Vagina (tissue), 2 donors: ENCODE data around the gene SYNRG. TPM values are rescaled to one million over a fixed set of nuclear protein-coding genes. Genes with fewer than 3 reads are reported as not detected.

Source experiments
- DNase-seq, 2 donors: peaks; one replicate each; pipeline ENCODE4 v3.0.0-alpha.2; 2017; ENCODE audit errors: extremely low spot score in 2 of 2
- H3K27ac ChIP-seq: fragments of 200-600 bp; sonication (generic); one replicate; pipeline ENCODE4 v1.5.1; 2019
- H3K27me3 ChIP-seq: fragments of 200-600 bp; sonication (generic); one replicate; pipeline ENCODE4 v1.5.1; 2019
- H3K36me3 ChIP-seq, 2 donors: fragments of 200-600 bp; sonication (generic); one replicate each; pipeline ENCODE4 v1.5.1; 2017 to 2019
- H3K4me1 ChIP-seq: fragments of 200-600 bp; sonication (generic); one replicate; pipeline ENCODE4 v1.5.1; 2019
- H3K4me3 ChIP-seq, 2 donors: fragments of 200-600 bp; sonication (generic); 1 replicate in 1 of 2; 2 replicates in 1 of 2; pipeline ENCODE4 v1.5.1; 2016 to 2019
- H3K9me3 ChIP-seq: fragments of 200-600 bp; sonication (generic); one replicate; pipeline ENCODE4 v1.5.1; 2019
- POLR2A ChIP-seq, 2 donors: fragments of 450-650 bp; IDR thresholded peaks; one replicate each; pipeline ENCODE4 v1.6.1; 2017; ENCODE audit warnings: antibody characterized with exemption in 2 of 2, mild to moderate bottlenecking in 2 of 2, moderate library complexity in 2 of 2
- POLR2AphosphoS5 ChIP-seq, 2 donors: sonication (generic); formaldehyde crosslinking; IDR thresholded peaks; one replicate each; pipeline ENCODE4 v1.9.0; 2017; ENCODE audit warnings: antibody characterized with exemption in 2 of 2, mild to moderate bottlenecking in 2 of 2, low read depth in 1 of 2; ENCODE audit not compliant: insufficient read depth in 1 of 2
- intact Hi-C: fragments of 100-400 bp; cut with DNase I; formaldehyde crosslinking; loops from one replicate; pipeline ENCODE4 v1.15.1; 2023
- total RNA-seq: library from RNA; depleted of rRNA; stranded (reverse); fragments of >200 nt; gene quantifications from one replicate; pipeline ENCODE4 v1.2.3, GENCODE V29; 2016
- TF ChIP-seq, protein P1 (sequence below), 3 experiments: fragments of 450-650 bp in 2 of 3; fragments of 200-600 bp in 1 of 3; sonication (generic) in 1 of 3; IDR thresholded peaks; one replicate each; pipeline ENCODE4 v1.5.1; 2017 to 2019; ENCODE audit warnings: antibody characterized with exemption in 3 of 3, mild to moderate bottlenecking in 2 of 3, moderate library complexity in 2 of 3

Gene SYNRG
- total RNA-seq, 1 donor from 2014 or later = 42.2 TPM

DNA sequence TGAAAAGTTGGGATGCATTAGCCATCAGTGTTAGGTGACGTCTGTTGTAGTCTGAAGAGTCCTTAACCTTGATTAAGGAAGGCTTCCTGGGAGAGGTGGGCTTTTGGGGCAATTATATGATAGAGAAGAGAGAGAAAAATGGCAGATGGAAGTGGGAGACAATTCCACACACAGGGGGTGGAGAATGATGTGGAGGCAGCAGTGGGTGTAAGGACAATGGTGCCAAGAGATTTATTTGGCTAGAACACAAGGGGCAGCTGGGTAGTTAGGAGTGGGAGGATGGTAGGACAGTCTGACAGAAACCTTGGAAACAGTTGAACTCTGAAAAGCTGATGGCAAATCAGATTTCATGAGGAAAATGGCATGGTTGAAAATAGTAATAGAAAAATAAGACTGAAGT, 130.2 kb downstream of the SYNRG start:
- intact Hi-C loops = no loop called here
- H3K36me3 ChIP-seq = peaks cover 0 to 34% of the 10 kb centered on the region in 2 donors
- TF ChIP-seq POLR2A (IDR thresholded peaks at IDR 0.05) (no peak), POLR2AphosphoS5 (IDR thresholded peaks at IDR 0.05; ENCODE audit: insufficient read depth in 1 of 2, low read depth in 1 of 2) (no peak)
- TF ChIP-seq, protein P1, sequence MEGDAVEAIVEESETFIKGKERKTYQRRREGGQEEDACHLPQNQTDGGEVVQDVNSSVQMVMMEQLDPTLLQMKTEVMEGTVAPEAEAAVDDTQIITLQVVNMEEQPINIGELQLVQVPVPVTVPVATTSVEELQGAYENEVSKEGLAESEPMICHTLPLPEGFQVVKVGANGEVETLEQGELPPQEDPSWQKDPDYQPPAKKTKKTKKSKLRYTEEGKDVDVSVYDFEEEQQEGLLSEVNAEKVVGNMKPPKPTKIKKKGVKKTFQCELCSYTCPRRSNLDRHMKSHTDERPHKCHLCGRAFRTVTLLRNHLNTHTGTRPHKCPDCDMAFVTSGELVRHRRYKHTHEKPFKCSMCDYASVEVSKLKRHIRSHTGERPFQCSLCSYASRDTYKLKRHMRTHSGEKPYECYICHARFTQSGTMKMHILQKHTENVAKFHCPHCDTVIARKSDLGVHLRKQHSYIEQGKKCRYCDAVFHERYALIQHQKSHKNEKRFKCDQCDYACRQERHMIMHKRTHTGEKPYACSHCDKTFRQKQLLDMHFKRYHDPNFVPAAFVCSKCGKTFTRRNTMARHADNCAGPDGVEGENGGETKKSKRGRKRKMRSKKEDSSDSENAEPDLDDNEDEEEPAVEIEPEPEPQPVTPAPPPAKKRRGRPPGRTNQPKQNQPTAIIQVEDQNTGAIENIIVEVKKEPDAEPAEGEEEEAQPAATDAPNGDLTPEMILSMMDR (IDR thresholded peaks at IDR 0.05) = no peak

DNA sequence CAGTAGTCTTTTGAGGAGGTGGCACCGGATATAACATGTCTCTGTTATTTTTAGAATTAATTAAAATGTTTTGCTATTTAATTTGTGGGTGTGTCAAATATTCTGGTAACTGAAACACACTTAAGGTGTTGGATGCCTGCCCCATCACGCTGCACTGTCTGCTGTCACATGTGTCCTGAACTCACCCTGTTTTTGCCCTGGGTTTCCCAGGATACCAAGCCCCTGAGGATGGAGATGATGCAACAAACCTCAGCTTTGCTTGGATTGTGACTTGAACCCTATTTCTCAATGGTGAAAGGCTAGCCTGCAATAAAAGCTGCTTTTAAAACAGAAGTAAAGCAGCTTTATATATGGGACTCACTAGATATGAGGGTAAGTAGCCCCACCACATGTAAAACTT, 131.0 kb downstream of the SYNRG start:
- no peak overlapping the region for H3K4me3 ChIP-seq

More for the DNA sequence above, 130.2 kb downstream of the SYNRG start:
- Histone ChIP-seq H3K4me3 (no peak overlapping the region), H3K27me3 (no peaks in the 10 kb centered on the region), H3K27ac (peak overlapping the region; percentile 66), H3K4me1 (peaks cover 56% of the 10 kb centered on the region), H3K9me3 (no peaks in the 10 kb centered on the region)
- DNase-seq = no peak

DNA sequence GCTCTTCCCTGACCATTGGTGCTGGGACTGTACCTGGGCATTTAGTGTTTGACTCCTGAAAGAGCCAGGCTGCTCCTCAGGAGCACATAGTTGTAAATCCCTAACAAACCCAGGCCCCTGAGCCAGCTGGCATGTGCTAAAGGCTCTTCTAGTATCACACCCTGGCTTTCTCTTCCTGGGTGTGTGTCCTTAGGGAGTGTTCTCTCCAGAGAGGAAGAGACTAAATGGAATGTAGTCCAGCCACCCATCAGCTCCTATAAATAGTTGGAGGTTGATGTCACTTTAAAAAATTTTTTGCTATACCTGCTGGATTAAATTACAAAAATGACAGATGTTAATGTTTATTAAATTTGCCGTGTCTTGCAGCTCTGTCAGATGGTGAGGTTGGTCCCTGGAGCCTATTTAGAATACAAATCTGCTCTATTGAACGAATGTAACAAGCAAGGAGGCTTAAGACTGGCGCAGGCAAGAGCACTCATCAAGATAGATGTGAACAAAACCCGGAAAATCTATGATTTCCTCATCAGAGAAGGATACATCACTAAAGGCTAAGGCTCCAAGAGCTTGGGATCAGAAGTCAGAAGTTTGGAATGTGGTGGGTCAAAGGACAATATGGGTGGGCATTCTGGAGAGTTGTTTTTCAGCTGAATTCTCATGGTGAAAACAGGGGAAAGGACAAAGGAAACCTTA, 132.6 kb downstream of the SYNRG start:
- intact Hi-C loops = no loop called here

More for the DNA sequence above, 131.0 kb downstream of the SYNRG start:
- Histone ChIP-seq H3K27ac (peak overlapping the region; percentile 66), H3K9me3 (no peaks in the 10 kb centered on the region), H3K36me3 (peaks cover 0 to 39% of the 10 kb centered on the region in 2 donors), H3K27me3 (no peaks in the 10 kb centered on the region), H3K4me1 (peaks cover 52% of the 10 kb centered on the region)
- no peak for DNase-seq
- intact Hi-C loops = no loop called here
- TF ChIP-seq POLR2AphosphoS5 (IDR thresholded peaks at IDR 0.05; ENCODE audit: insufficient read depth in 1 of 2, low read depth in 1 of 2) = no peak
- TF ChIP-seq POLR2A (IDR thresholded peaks at IDR 0.05) = no peak
- TF ChIP-seq, protein P1 (IDR thresholded peaks at IDR 0.05) = no peak

DNA sequence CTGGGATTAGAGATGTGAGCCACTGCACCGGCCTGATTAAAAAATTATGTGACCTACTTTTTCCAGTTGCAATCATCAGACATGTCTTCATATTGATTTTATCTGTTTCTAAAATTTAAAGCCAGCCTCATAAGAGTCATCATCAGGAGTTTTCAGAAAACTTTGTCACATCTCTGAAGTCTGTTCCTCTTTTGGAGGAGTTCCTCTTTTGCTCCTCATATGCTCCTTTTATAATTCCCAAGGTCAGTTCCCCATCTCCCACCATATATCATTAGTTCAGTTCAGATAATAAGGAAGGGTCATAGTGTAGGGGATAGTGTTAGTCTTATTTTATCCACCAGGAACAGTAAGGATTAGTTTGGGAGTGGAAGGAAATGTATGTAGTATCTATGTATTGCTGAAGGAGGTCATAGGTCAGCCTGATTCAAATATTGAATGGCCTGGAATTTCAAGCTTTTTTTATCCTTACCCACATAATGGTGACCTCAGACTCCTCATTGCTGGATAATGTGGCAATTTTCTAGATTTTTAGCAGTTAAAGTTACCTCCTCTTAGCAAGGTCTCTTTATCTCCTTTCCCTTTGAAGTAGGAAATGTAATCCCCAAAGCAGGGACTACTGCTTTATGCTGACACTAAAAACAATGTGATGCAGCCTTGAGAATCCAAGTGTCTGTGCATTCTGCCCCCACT, 133.3 kb downstream of the SYNRG start:
- no peak overlapping the region for H3K4me3 ChIP-seq
- no peaks in the 10 kb centered on the region for H3K27me3 ChIP-seq
- H3K9me3 ChIP-seq = no peaks in the 10 kb centered on the region
- TF ChIP-seq POLR2A (IDR thresholded peaks at IDR 0.05) = no peak
- TF ChIP-seq, protein P1 (IDR thresholded peaks at IDR 0.05) = no peak
- intact Hi-C loops = no loop called here
- H3K36me3 ChIP-seq = peaks cover 0 to 51% of the 10 kb centered on the region in 2 donors
- DNase-seq = no peak
- peaks cover 37% of the 10 kb centered on the region for H3K4me1 ChIP-seq
- peak overlapping the region; percentile 66 for H3K27ac ChIP-seq

More for the DNA sequence above, 132.6 kb downstream of the SYNRG start:
- DNase-seq = no peak
- Histone ChIP-seq H3K9me3 (no peaks in the 10 kb centered on the region), H3K27ac (peak overlapping the region; percentile 66), H3K36me3 (peaks cover 0 to 44% of the 10 kb centered on the region in 2 donors), H3K27me3 (no peaks in the 10 kb centered on the region), H3K4me3 (no peak overlapping the region), H3K4me1 (peaks cover 44% of the 10 kb centered on the region)
- TF ChIP-seq, protein P1 (IDR thresholded peaks at IDR 0.05) = no peak
- no peak for TF ChIP-seq POLR2A (IDR thresholded peaks at IDR 0.05)
- peak in 1 of 2 donors; percentile 62 for TF ChIP-seq POLR2AphosphoS5 (IDR thresholded peaks at IDR 0.05; ENCODE audit: insufficient read depth in 1 of 2, low read depth in 1 of 2)

DNA sequence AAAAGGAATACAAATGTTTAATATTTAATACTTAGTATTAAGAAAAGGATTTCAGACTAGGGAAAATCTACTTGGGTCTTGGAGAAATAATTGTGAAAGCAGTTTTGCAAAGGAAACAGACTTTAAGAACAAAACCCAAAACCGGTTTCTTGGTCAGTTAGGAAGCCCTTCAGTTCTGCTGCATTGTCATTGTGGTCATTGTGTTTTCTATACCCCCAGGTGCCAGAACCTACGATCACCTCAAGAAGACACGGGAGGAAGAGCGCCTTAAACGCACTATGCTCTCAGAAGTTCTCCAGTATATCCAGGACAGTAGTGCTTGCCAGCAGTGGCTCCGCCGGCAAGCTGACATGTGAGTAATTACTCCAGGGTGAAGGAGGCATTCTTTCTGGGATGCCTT, 139.0 kb downstream of the SYNRG start:
- DNase-seq = no peak
- H3K9me3 ChIP-seq = no peaks in the 10 kb centered on the region
- peaks cover under 1% of the 10 kb centered on the region for H3K4me1 ChIP-seq
- no peak overlapping the region for H3K4me3 ChIP-seq
- peaks cover 0 to 60% of the 10 kb centered on the region in 2 donors for H3K36me3 ChIP-seq
- intact Hi-C loops = no loop called here
- H3K27me3 ChIP-seq = no peaks in the 10 kb centered on the region
- no peak for TF ChIP-seq POLR2A (IDR thresholded peaks at IDR 0.05)
- TF ChIP-seq, protein P1 (IDR thresholded peaks at IDR 0.05) = no peak
- no peak for TF ChIP-seq POLR2AphosphoS5 (IDR thresholded peaks at IDR 0.05; ENCODE audit: insufficient read depth in 1 of 2, low read depth in 1 of 2)
- no peak overlapping the region for H3K27ac ChIP-seq
